ENCODE results near the gene STAT4.

The STAT4 gene

GRCh38 chr2:191006297-191006696 lies 144.5 kb downstream of the STAT4 start:
- TF ChIP-seq CTCF (IDR thresholded peaks at IDR 0.05; ENCODE audit: low read depth, low read length, poor library complexity, severe bottlenecking), result no peak
- TF ChIP-seq EZH2phosphoT487 (IDR thresholded peaks at IDR 0.05; ENCODE audit: borderline replicate concordance, low read length), result no peak
- no peak overlapping the region for H3K27ac ChIP-seq (ENCODE audit: low read depth, low read length)
- H3K9me3 ChIP-seq (ENCODE audit: control insufficient read depth, insufficient read depth, low read length), result no peaks in the 10 kb centered on the region
- no peaks in the 10 kb centered on the region for H3K79me2 ChIP-seq (ENCODE audit: control insufficient read depth, low read length)
- no peak overlapping the region for H3K4me2 ChIP-seq (ENCODE audit: low read length)
- no peaks in the 10 kb centered on the region for H4K20me1 ChIP-seq (ENCODE audit: control insufficient read depth, insufficient read depth, low read depth, low read length)
- H3K27me3 ChIP-seq (ENCODE audit: control insufficient read depth, low read length), result no peaks in the 10 kb centered on the region
- 0 out of 2 replicates have a peak, but pooled peaks cover 4% of the 10 kb centered on the region for H3K4me1 ChIP-seq (ENCODE audit: control insufficient read depth, low read length)
- no peaks in the 10 kb centered on the region for H3K9me2 ChIP-seq (replicated peaks; ENCODE audit: control insufficient read depth, low read length)
- H3K4me3 ChIP-seq (ENCODE audit: low read length), result no peak overlapping the region
- no peaks in the 10 kb centered on the region for H3F3A ChIP-seq (ENCODE audit: control insufficient read depth, insufficient read depth)
- H3K36me3 ChIP-seq (ENCODE audit: control insufficient read depth, low read length), result no peaks in the 10 kb centered on the region

GRCh38 chr2:191003405-191004309 lies 147.1 kb downstream of the STAT4 start:
- H3K9me2 ChIP-seq (replicated peaks; ENCODE audit: control insufficient read depth, low read length), result no peaks in the 10 kb centered on the region
- H3K4me2 ChIP-seq (ENCODE audit: low read length), result no peak overlapping the region
- H3K27me3 ChIP-seq (ENCODE audit: control insufficient read depth, low read length), result no peaks in the 10 kb centered on the region
- TF ChIP-seq CTCF (IDR thresholded peaks at IDR 0.05; ENCODE audit: low read depth, low read length, poor library complexity, severe bottlenecking) (no peak), EZH2phosphoT487 (IDR thresholded peaks at IDR 0.05; ENCODE audit: borderline replicate concordance, low read length) (no peak)
- no peaks in the 10 kb centered on the region for H3F3A ChIP-seq (ENCODE audit: control insufficient read depth, insufficient read depth)
- 0 out of 2 replicates have a peak, but pooled peaks cover 4% of the 10 kb centered on the region for H3K4me1 ChIP-seq (ENCODE audit: control insufficient read depth, low read length)
- no peaks in the 10 kb centered on the region for H3K9me3 ChIP-seq (ENCODE audit: control insufficient read depth, insufficient read depth, low read length)
- no peaks in the 10 kb centered on the region for H3K79me2 ChIP-seq (ENCODE audit: control insufficient read depth, low read length)
- no peak overlapping the region for H3K4me3 ChIP-seq (ENCODE audit: low read length)
- H3K27ac ChIP-seq (ENCODE audit: low read depth, low read length), result no peak overlapping the region
- no peaks in the 10 kb centered on the region for H3K36me3 ChIP-seq (ENCODE audit: control insufficient read depth, low read length)
- no peaks in the 10 kb centered on the region for H4K20me1 ChIP-seq (ENCODE audit: control insufficient read depth, insufficient read depth, low read depth, low read length)

GRCh38 chr2:191001624-191002023 lies 149.2 kb downstream of the STAT4 start:
- Histone ChIP-seq H3K9me3 (ENCODE audit: control insufficient read depth, insufficient read depth, low read length) (no peaks in the 10 kb centered on the region), H3K9me2 (replicated peaks; ENCODE audit: control insufficient read depth, low read length) (no peaks in the 10 kb centered on the region), H3K4me2 (ENCODE audit: low read length) (no peak overlapping the region), H3K79me2 (ENCODE audit: control insufficient read depth, low read length) (no peaks in the 10 kb centered on the region), H3K4me1 (ENCODE audit: control insufficient read depth, low read length) (no peaks in the 10 kb centered on the region), H4K20me1 (ENCODE audit: control insufficient read depth, insufficient read depth, low read depth, low read length) (no peaks in the 10 kb centered on the region), H3K27ac (ENCODE audit: low read depth, low read length) (no peak overlapping the region), H3F3A (ENCODE audit: control insufficient read depth, insufficient read depth) (no peaks in the 10 kb centered on the region), H3K4me3 (ENCODE audit: low read length) (no peak overlapping the region), H3K36me3 (ENCODE audit: control insufficient read depth, low read length) (no peaks in the 10 kb centered on the region), H3K27me3 (ENCODE audit: control insufficient read depth, low read length) (no peaks in the 10 kb centered on the region)
- TF ChIP-seq EZH2phosphoT487 (IDR thresholded peaks at IDR 0.05; ENCODE audit: borderline replicate concordance, low read length), result no peak
- TF ChIP-seq CTCF (IDR thresholded peaks at IDR 0.05; ENCODE audit: low read depth, low read length, poor library complexity, severe bottlenecking), result no peak
